OCI-LY1 (cell line): Measurements from ENCODE around the gene EFNA2.

Experiments used
- CTCF ChIP-seq: fragments of 200-600 bp; sonication (generic), shearing (Covaris generic); IDR thresholded peaks from 2 replicates; pipeline ENCODE4 v1.5.1; 2017; ENCODE audit warnings: mild to moderate bottlenecking, antibody characterized with exemption, low read length, moderate library complexity, mixed read lengths
- EZH2 ChIP-seq: fragments of 200-600 bp; sonication (generic), shearing (Covaris generic); IDR thresholded peaks from 2 replicates; pipeline ENCODE4 v1.8.0; 2017; ENCODE audit warnings: borderline replicate concordance, mixed run types, mild to moderate bottlenecking, antibody characterized with exemption, low read length, moderate library complexity, mixed read lengths

GRCh38 chr19:1264801-1265614 is 20.7 kb upstream of the EFNA2 start:
- TF ChIP-seq EZH2 (no peak), CTCF (no peak)
